Right lobe of liver (tissue), 6 donors: ENCODE data around the gene ATXN1. TPM values are rescaled to one million over a fixed set of nuclear protein-coding genes. Genes with fewer than 3 reads are reported as not detected.

Source experiments
- ATAC-seq, 4 donors: fragments of 200-7000 bp; cut with Tn5 transposase; one replicate each; pipeline ENCODE4 v1.9.1; 2020; ENCODE audit warnings: mild to moderate bottlenecking in 4 of 4, moderate library complexity in 4 of 4
- DNase-seq, 3 donors: peaks; one replicate each; pipeline ENCODE4 v3.0.0-alpha.2; 2020
- H3K27ac ChIP-seq, 3 donors: fragments of 200-600 bp; one replicate each; pipeline ENCODE4 v1.8.0; 2022
- H3K27me3 ChIP-seq, 2 donors: fragments of 200-600 bp; one replicate each; pipeline ENCODE4 v1.8.0; 2022
- H3K36me3 ChIP-seq, 4 donors: fragments of 200-600 bp; sonication (generic) in 1 of 4; one replicate each; pipeline versions ENCODE4 v1.5.1 to v1.8.0; 2017 to 2022; ENCODE audit warnings: control low read depth in 1 of 4
- H3K4me1 ChIP-seq, 4 donors: fragments of 200-600 bp; sonication (generic) in 1 of 4; one replicate each; pipeline versions ENCODE4 v1.5.1 to v1.8.0; 2017 to 2022; ENCODE audit warnings: control low read depth in 1 of 4
- H3K4me3 ChIP-seq, 3 donors: fragments of 200-600 bp; one replicate each; pipeline ENCODE4 v1.8.0; 2022
- H3K9me3 ChIP-seq, 4 donors: fragments of 200-600 bp; sonication (generic) in 1 of 4; one replicate each; pipeline versions ENCODE4 v1.5.1 to v1.8.0; 2017 to 2022; ENCODE audit warnings: control low read depth in 1 of 4
- CTCF ChIP-seq, 4 donors: fragments of 200-600 bp in 3 of 4; fragments of 450-650 bp in 1 of 4; IDR thresholded peaks; one replicate each; pipeline versions ENCODE4 v1.5.1 to v1.8.0; 2016 to 2022; ENCODE audit warnings: antibody characterized with exemption in 4 of 4, mild to moderate bottlenecking in 2 of 4
- POLR2A ChIP-seq: fragments of 450-650 bp; IDR thresholded peaks from one replicate; pipeline ENCODE4 v1.6.1; 2017; ENCODE audit warnings: antibody characterized with exemption, mild to moderate bottlenecking
- WGBS: methylation state at CpG from one replicate; pipeline ENCODE4 v1.1.6; 2018; ENCODE audit warnings: low coverage, low lambda C conversion rate; ENCODE audit not compliant: insufficient coverage; ENCODE audit errors: missing lambda C conversion rate; 5-methylcytosine and 5-hydroxymethylcytosine counted together
- intact Hi-C, 2 donors: fragments of 100-400 bp; cut with DNase I; formaldehyde crosslinking; loops; one replicate each; pipeline versions ENCODE4 v1.11.2 to v1.14.1; 2022
- total RNA-seq, 6 experiments: library from RNA; depleted of rRNA in 2 of 6; stranded (reverse); fragments of >200 nt in 2 of 6; fragmentation: NEBNext Ultra II Directional in 3 of 6; extraction: Animal tissue kit (Norgen Biotek cat#: 25700) in 3 of 6; gene quantifications; one replicate each; pipeline versions ENCODE4 v1.1.0 to v1.2.4, GENCODE V29; 2016 to 2023
- donor health status: DM: no; HTN: yes; CAD: no.
- donor health status: DM: no; HTN: no; CAD: no.
- donor health status: DM: no; HTN: no; CAD: no.
- donor health status: DM: no; HTN: yes; CAD: no.
- donor health status: DM: no; HTN: yes; CAD: no.

ATXN1 gene
- total RNA-seq, 6 experiments from 2014 or later = 23.2 to 28.7 (median 25.0) TPM

GRCh38 chr6:16806363-16806762 lies 45.1 kb upstream of the ATXN1 start:
- 50% methylated on average over 2 of the region's 2 CpGs for WGBS
- intact Hi-C loops = no loop called here
- Histone ChIP-seq H3K9me3 (no peaks in the 10 kb centered on the region), H3K4me1 (no peaks in the 10 kb centered on the region), H3K36me3 (no peaks in the 10 kb centered on the region), H3K27me3 (no peaks in the 10 kb centered on the region), H3K27ac (no peak overlapping the region), H3K4me3 (no peak overlapping the region)
- TF ChIP-seq CTCF (IDR thresholded peaks at IDR 0.05) (no peak), POLR2A (no peak)
- DNase-seq (no peak), ATAC-seq (no peak)

GRCh38 chr6:16805243-16805950 lies 44.1 kb upstream of the ATXN1 start:
- H3K36me3 ChIP-seq = no peaks in the 10 kb centered on the region
- no peaks in the 10 kb centered on the region for H3K4me1 ChIP-seq
- H3K27me3 ChIP-seq = no peaks in the 10 kb centered on the region
- no peak overlapping the region for H3K27ac ChIP-seq
- no peak for DNase-seq
- H3K4me3 ChIP-seq = no peak overlapping the region
- ATAC-seq = no peak
- intact Hi-C loops = no loop called here
- no peaks in the 10 kb centered on the region for H3K9me3 ChIP-seq
- TF ChIP-seq CTCF (IDR thresholded peaks at IDR 0.05) (no peak), POLR2A (no peak)
- 58% methylated on average over 4 of the region's 5 CpGs for WGBS

- Histone ChIP-seq H3K27ac (no peak overlapping the region), H3K4me3 (no peak overlapping the region), H3K4me1 (no peaks in the 10 kb centered on the region), H3K36me3 (no peaks in the 10 kb centered on the region), H3K27me3 (no peaks in the 10 kb centered on the region), H3K9me3 (no peaks in the 10 kb centered on the region)
- no peak for DNase-seq
- intact Hi-C loops = no loop called here
- ATAC-seq = no peak
- WGBS = 71% methylated on average over 8 of the region's 8 CpGs
- no peak for TF ChIP-seq CTCF (IDR thresholded peaks at IDR 0.05)
- no peak for TF ChIP-seq POLR2A
Measured at GRCh38 chr6:16804546-16805242, 43.4 kb upstream of the ATXN1 start.

- DNase-seq = no peak
- no peak for TF ChIP-seq CTCF (IDR thresholded peaks at IDR 0.05)
- no peak for TF ChIP-seq POLR2A
- no peak overlapping the region for H3K27ac ChIP-seq
Measured at GRCh38 chr6:16803294-16804200, 42.3 kb upstream of the ATXN1 start.

More at GRCh38 chr6:16803294-16804200, 42.3 kb upstream of the ATXN1 start:
- peak in 3 of 4 donors; percentile 33 to 57 (median 48) for ATAC-seq
- Histone ChIP-seq H3K4me3 (no peak overlapping the region), H3K36me3 (no peaks in the 10 kb centered on the region), H3K27me3 (no peaks in the 10 kb centered on the region), H3K4me1 (no peaks in the 10 kb centered on the region), H3K9me3 (no peaks in the 10 kb centered on the region)
- intact Hi-C loops = no loop called here
- 71% methylated on average over 14 of the region's 24 CpGs for WGBS
